ENCODE data around the gene PPP1R9B. TPM values are rescaled to one million over a fixed set of nuclear protein-coding genes. Genes with fewer than 3 reads are reported as not detected.
A peak's percentile ranks its signal among the peaks of the same experiment; 100 is the strongest.

PPP1R9B gene
- total RNA-seq, 1 experiment from 2014 or later: 16.3 TPM

- DNase-seq (ENCODE audit: low spot score): no peak
Observed at GRCh38 chr17:50155115-50155819, 4.8 kb upstream of the PPP1R9B start.

- no peak for DNase-seq (ENCODE audit: low spot score)
Observed at GRCh38 chr17:50154604-50155003, 4.1 kb upstream of the PPP1R9B start.

- peak; percentile 53 for DNase-seq (ENCODE audit: low spot score)
Observed at GRCh38 chr17:50153650-50154575, 3.4 kb upstream of the PPP1R9B start.

- no peak for DNase-seq (ENCODE audit: low spot score)
Observed at GRCh38 chr17:50152736-50153135, 2.3 kb upstream of the PPP1R9B start.

- peak; percentile 96 for DNase-seq (ENCODE audit: low spot score)
Observed at GRCh38 chr17:50151937-50152547, 1.6 kb upstream of the PPP1R9B start.

- peak; percentile 89 for DNase-seq (ENCODE audit: low spot score)
Observed at GRCh38 chr17:50151041-50151936, 812 bp upstream of the PPP1R9B start.

GRCh38 chr17:50149417-50150353 is 792 bp downstream of the PPP1R9B start:
- peak; percentile 38 for DNase-seq (ENCODE audit: low spot score)

GRCh38 chr17:50149091-50149416 is 1.4 kb downstream of the PPP1R9B start:
- DNase-seq (ENCODE audit: low spot score): no peak

- no peak for DNase-seq (ENCODE audit: low spot score)
Observed at GRCh38 chr17:50148226-50149090, 2.0 kb downstream of the PPP1R9B start.

- no peak for DNase-seq (ENCODE audit: low spot score)
Observed at GRCh38 chr17:50147841-50148225, 2.6 kb downstream of the PPP1R9B start.

GRCh38 chr17:50146927-50147665 is 3.4 kb downstream of the PPP1R9B start:
- no peak for DNase-seq (ENCODE audit: low spot score)

- DNase-seq (ENCODE audit: low spot score): no peak
Observed at GRCh38 chr17:50146230-50146926, 4.1 kb downstream of the PPP1R9B start.

GRCh38 chr17:50145532-50146229 is 4.8 kb downstream of the PPP1R9B start:
- DNase-seq (ENCODE audit: low spot score): no peak

GRCh38 chr17:50144845-50145531 is 5.5 kb downstream of the PPP1R9B start:
- no peak for DNase-seq (ENCODE audit: low spot score)

- no peak for DNase-seq (ENCODE audit: low spot score)
Observed at GRCh38 chr17:50144355-50144754, 6.1 kb downstream of the PPP1R9B start.

- no peak for DNase-seq (ENCODE audit: low spot score)
Observed at GRCh38 chr17:50143461-50144176, 6.9 kb downstream of the PPP1R9B start.

Data from H4 (cell line).